Measurements from ENCODE around the gene MRPS2. TPM values are rescaled to one million over a fixed set of nuclear protein-coding genes. Genes with fewer than 3 reads are reported as not detected.

The MRPS2 gene
- total and polyA plus RNA-seq, 2 of the 4 experiments (the other 2 are of a cell fraction), result 53.1 to 104 TPM

- in situ Hi-C loops (cut with MboI; ENCODE audit: low sequenced_read_pairs), result no loop called here
- dilution Hi-C loops (cut with HindIII; ENCODE audit: low sequenced_read_pairs, unreplicated experiment), result no loop called here
Measured at GRCh38 chr9:135521608-135522095, 21.2 kb downstream of the MRPS2 start.

More at GRCh38 chr9:135521608-135522095, 21.2 kb downstream of the MRPS2 start:
- no peak overlapping the region for H3K4ac ChIP-seq (ENCODE audit: low read depth, low read length)
- H3K79me1 ChIP-seq (ENCODE audit: low read depth in 1 of 2, low read length in 2 of 2), result no peaks in the 10 kb centered on the region
- no peak overlapping the region for H4K91ac ChIP-seq (ENCODE audit: insufficient read depth, low read depth, low read length)
- H3K9me1 ChIP-seq (ENCODE audit: insufficient read depth, low read length), result no peaks in the 10 kb centered on the region
- no peak overlapping the region for H2BK120ac ChIP-seq (ENCODE audit: low read depth, low read length)
- no peak for TF ChIP-seq NFE2L2 (IDR thresholded peaks at IDR 0.05; ENCODE audit: low read depth, low read length)
- TF ChIP-seq FOS (IDR thresholded peaks at IDR 0.05; ENCODE audit: low read depth, low read length), result no peak
- no peak for TF ChIP-seq MAFK (IDR thresholded peaks at IDR 0.05; ENCODE audit: low read depth, low read length)
- no peak for TF ChIP-seq RFX5 (IDR thresholded peaks at IDR 0.05; ENCODE audit: low read depth, low read length)
- no peak for TF ChIP-seq SMC3 (IDR thresholded peaks at IDR 0.05; ENCODE audit: low read depth, low read length)
- TF ChIP-seq RAD21 (IDR thresholded peaks at IDR 0.05; ENCODE audit: low read length), result no peak
- TF ChIP-seq USF2 (IDR thresholded peaks at IDR 0.05; ENCODE audit: low read depth, low read length), result no peak
- H3K4me3 ChIP-seq (ENCODE audit: insufficient read depth, low read depth, low read length), result no peak overlapping the region
- no CpG with 5 or more reads among the region's 11 CpGs for WGBS, 2 experiments (ENCODE audit: extremely low coverage in 2 of 2, insufficient read length in 1 of 2)
- ATAC-seq (ENCODE audit: low read depth) (no peak), DNase-seq (no peak)
- H3K9me3 ChIP-seq (ENCODE audit: control insufficient read depth, insufficient read depth, low read length), result no peaks in the 10 kb centered on the region
- H3K36me3 ChIP-seq (ENCODE audit: control insufficient read depth, insufficient read depth, low read length), result no peaks in the 10 kb centered on the region
- no peak overlapping the region for H2AK5ac ChIP-seq (ENCODE audit: low read depth, low read length)
- H4K5ac ChIP-seq (ENCODE audit: low read depth, low read length), result no peak overlapping the region
- H3K18ac ChIP-seq (ENCODE audit: low read depth, low read length), result no peak overlapping the region
- no peak overlapping the region for H3K27ac ChIP-seq (ENCODE audit: insufficient read depth, low read length)
- no peaks in the 10 kb centered on the region for H4K20me1 ChIP-seq (ENCODE audit: insufficient read depth, low read length)
- H4K8ac ChIP-seq (ENCODE audit: low read depth in 2 of 2, low read length in 2 of 2), result no peak overlapping the region
- H3K27me3 ChIP-seq (ENCODE audit: control insufficient read depth, insufficient read depth, low read length), result peaks cover 3% of the 10 kb centered on the region; the same call in 1 of the 2 replicates
- no peak overlapping the region for H2BK15ac ChIP-seq (ENCODE audit: low read depth, low read length)
- POLR2A ChIA-PET (ENCODE audit: unreplicated experiment), result no interaction called here
- no peak overlapping the region for H2BK5ac ChIP-seq (ENCODE audit: low read depth, low read length, poor library complexity, severe bottlenecking)
- BruUV-seq (replicated peaks), result no TSS peak
- H2BK20ac ChIP-seq (ENCODE audit: low read depth, low read length), result no peak overlapping the region
- H3K4me1 ChIP-seq (ENCODE audit: control insufficient read depth, insufficient read depth, low read length), result no peaks in the 10 kb centered on the region
- no peak overlapping the region for H3K14ac ChIP-seq (replicated peaks; ENCODE audit: low read depth, low read length)
- no peak overlapping the region for H2AK9ac ChIP-seq (replicated peaks; ENCODE audit: low read depth, low read length, poor library complexity)
- intact Hi-C loops (cut with micrococcal nuclease), result no loop called here
- no peak overlapping the region for H3K4me2 ChIP-seq (ENCODE audit: low read depth, low read length)
- CTCF ChIA-PET, result no interaction called here
- H3K56ac ChIP-seq (ENCODE audit: extremely low read depth, insufficient read depth, low read length), result no peak overlapping the region
- no peak overlapping the region for H2AFZ ChIP-seq (replicated peaks; ENCODE audit: low read length, poor library complexity)
- no peak overlapping the region for H3K9ac ChIP-seq (ENCODE audit: low read depth, low read length)
- no peak overlapping the region for H3K23ac ChIP-seq (ENCODE audit: low read depth, low read length)
